PC-9 (cell line): ENCODE measurements around the gene SOS1. TPM values are rescaled to one million over a fixed set of nuclear protein-coding genes. Genes with fewer than 3 reads are reported as not detected.

Experiments
- BruUV-seq: library from RNA; stranded (reverse); fragments of 400-500 nt; replicated peaks from 2 replicates; lab custom pipeline; 2021; lab: Mats Ljungman, UMichigan
- CTCF ChIA-PET: fragments of 300-600 bp; sonication (Branson Sonifier 250); formaldehyde crosslinking; loops from one replicate; lab custom pipeline; 2022; ENCODE audit warnings: antibody characterized with exemption; lab: Charles Lee
- POLR2A ChIA-PET: fragments of 300-600 bp; sonication (Branson Sonifier 250); formaldehyde crosslinking; loops from one replicate; lab custom pipeline; 2022; ENCODE audit warnings: antibody characterized with exemption; ENCODE audit not compliant: unreplicated experiment; lab: Charles Lee
- DNase-seq, 2 experiments: peaks; one replicate each; pipeline versions ENCODE4 v3.0.0 to v3.0.0-alpha.2; 2015 to 2022; ENCODE audit warnings: mixed read lengths in 1 of 2
- H2AFZ ChIP-seq: fragments of 200-600 bp; sonication (generic); 2 replicates; pipeline ENCODE4 v1.8.1; 2017; ENCODE audit warnings: antibody characterized with exemption
- H3F3A ChIP-seq: fragments of 200-600 bp; sonication (generic); 2 replicates; pipeline ENCODE4 v1.8.1; 2017; ENCODE audit warnings: antibody characterized with exemption, mild to moderate bottlenecking, low read depth; ENCODE audit not compliant: insufficient read depth
- H3K27ac ChIP-seq: fragments of 200-600 bp; sonication (generic); 2 replicates; pipeline ENCODE4 v1.6.1; 2016; ENCODE audit warnings: mixed run types
- H3K27me3 ChIP-seq: fragments of 200-600 bp; sonication (generic); 2 replicates; pipeline ENCODE4 v1.6.1; 2016; ENCODE audit warnings: low read depth, mixed run types; ENCODE audit not compliant: insufficient read depth
- H3K36me3 ChIP-seq: fragments of 200-600 bp; sonication (generic); 2 replicates; pipeline ENCODE4 v1.6.1; 2016; ENCODE audit warnings: low read depth, mixed run types
- H3K4me1 ChIP-seq: fragments of 200-600 bp; sonication (generic); replicated peaks from 2 replicates; pipeline ENCODE4 v1.6.1; 2016; ENCODE audit warnings: mixed run types; ENCODE audit not compliant: insufficient read depth
- H3K4me2 ChIP-seq: fragments of 200-600 bp; sonication (generic); 2 replicates; pipeline ENCODE4 v1.6.1; 2017; ENCODE audit warnings: mixed run types
- H3K4me3 ChIP-seq: fragments of 200-600 bp; sonication (generic); 2 replicates; pipeline ENCODE4 v1.6.1; 2016; ENCODE audit warnings: mixed run types
- H3K79me2 ChIP-seq: fragments of 200-600 bp; sonication (generic); 2 replicates; pipeline ENCODE4 v1.6.1; 2017; ENCODE audit warnings: low read depth, mixed run types
- H3K9me2 ChIP-seq: fragments of 200-600 bp; sonication (generic); 2 replicates; pipeline ENCODE4 v1.8.1; 2017; ENCODE audit warnings: mild to moderate bottlenecking; ENCODE audit not compliant: insufficient read depth
- H3K9me3 ChIP-seq: fragments of 200-600 bp; sonication (generic); 2 replicates; pipeline ENCODE4 v1.8.1; 2016; ENCODE audit warnings: low read depth; ENCODE audit not compliant: insufficient read depth
- H4K20me1 ChIP-seq: fragments of 200-600 bp; sonication (generic); 2 replicates; pipeline ENCODE4 v1.8.1; 2017; ENCODE audit not compliant: insufficient read depth
- EZH2 ChIP-seq: fragments of 200-600 bp; sonication (generic); IDR thresholded peaks from 2 replicates; pipeline ENCODE4 v1.8.0; 2017; ENCODE audit warnings: antibody characterized with exemption, low read depth
- intact Hi-C: fragments of 100-400 bp; cut with micrococcal nuclease; formaldehyde crosslinking; loops from one replicate; pipeline ENCODE4 v1.10.0; 2022; ENCODE audit not compliant: unreplicated experiment
- total RNA-seq: library from RNA; stranded (reverse); gene quantifications from 2 replicates; pipeline ENCODE4 v1.2.3, GENCODE V29; 2021
- TF ChIP-seq, protein P1 (sequence below): fragments of 200-600 bp; sonication (generic); conservative IDR thresholded peaks from 2 replicates; pipeline ENCODE4 v1.6.1; 2017; ENCODE audit warnings: mixed run types, antibody characterized with exemption, mild to moderate bottlenecking, moderate library complexity

Gene SOS1
- total RNA-seq, 1 experiment from 2014 or later = 34.7 TPM

DNA sequence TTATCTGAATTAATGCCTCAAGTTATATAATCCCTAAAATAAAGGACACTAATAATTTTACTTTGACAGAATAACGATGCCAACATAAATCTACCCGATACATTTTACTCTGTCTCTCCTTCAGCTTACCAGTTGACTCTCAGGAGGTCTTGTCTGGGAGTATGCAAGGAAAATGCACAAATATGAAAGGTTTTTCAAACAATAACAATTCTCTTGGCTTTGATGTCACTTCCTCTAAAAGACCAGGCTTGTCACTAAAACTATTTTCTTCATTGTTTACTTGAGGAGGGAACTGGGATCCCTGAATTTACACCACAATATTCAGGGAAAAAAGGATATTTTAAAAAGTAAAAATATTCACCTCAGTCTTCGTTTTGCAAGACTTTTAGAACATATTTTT is 97.2 kb downstream of the SOS1 start:
- ChIA-PET POLR2A (interaction anchor here (0.7 kb wide), 1 partner anchor 856 kb away, joined by 9 read pairs; no protein-coding TSS in a partner anchor), CTCF (no interaction called here)
- H4K20me1 ChIP-seq = no peaks in the 10 kb centered on the region; the same call in 1 of the 2 replicates
- no TSS peak for BruUV-seq
- H3K4me1 ChIP-seq = no peaks in the 10 kb centered on the region
- H3K79me2 ChIP-seq = no peaks in the 10 kb centered on the region
- peaks cover 21% of the 10 kb centered on the region; the same call in 1 of the 2 replicates for H3K36me3 ChIP-seq
- H3F3A ChIP-seq = no peaks in the 10 kb centered on the region
- H3K9me2 ChIP-seq = no peaks in the 10 kb centered on the region
- TF ChIP-seq EZH2 = no peak
- TF ChIP-seq, protein P1, sequence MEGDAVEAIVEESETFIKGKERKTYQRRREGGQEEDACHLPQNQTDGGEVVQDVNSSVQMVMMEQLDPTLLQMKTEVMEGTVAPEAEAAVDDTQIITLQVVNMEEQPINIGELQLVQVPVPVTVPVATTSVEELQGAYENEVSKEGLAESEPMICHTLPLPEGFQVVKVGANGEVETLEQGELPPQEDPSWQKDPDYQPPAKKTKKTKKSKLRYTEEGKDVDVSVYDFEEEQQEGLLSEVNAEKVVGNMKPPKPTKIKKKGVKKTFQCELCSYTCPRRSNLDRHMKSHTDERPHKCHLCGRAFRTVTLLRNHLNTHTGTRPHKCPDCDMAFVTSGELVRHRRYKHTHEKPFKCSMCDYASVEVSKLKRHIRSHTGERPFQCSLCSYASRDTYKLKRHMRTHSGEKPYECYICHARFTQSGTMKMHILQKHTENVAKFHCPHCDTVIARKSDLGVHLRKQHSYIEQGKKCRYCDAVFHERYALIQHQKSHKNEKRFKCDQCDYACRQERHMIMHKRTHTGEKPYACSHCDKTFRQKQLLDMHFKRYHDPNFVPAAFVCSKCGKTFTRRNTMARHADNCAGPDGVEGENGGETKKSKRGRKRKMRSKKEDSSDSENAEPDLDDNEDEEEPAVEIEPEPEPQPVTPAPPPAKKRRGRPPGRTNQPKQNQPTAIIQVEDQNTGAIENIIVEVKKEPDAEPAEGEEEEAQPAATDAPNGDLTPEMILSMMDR = no peak
- no peak overlapping the region for H2AFZ ChIP-seq
- no peak overlapping the region for H3K4me2 ChIP-seq
- H3K27ac ChIP-seq = no peak overlapping the region
- H3K9me3 ChIP-seq = no peaks in the 10 kb centered on the region
- intact Hi-C loops = no loop called here
- no peak for DNase-seq
- no peak overlapping the region for H3K4me3 ChIP-seq
- no peaks in the 10 kb centered on the region for H3K27me3 ChIP-seq

DNA sequence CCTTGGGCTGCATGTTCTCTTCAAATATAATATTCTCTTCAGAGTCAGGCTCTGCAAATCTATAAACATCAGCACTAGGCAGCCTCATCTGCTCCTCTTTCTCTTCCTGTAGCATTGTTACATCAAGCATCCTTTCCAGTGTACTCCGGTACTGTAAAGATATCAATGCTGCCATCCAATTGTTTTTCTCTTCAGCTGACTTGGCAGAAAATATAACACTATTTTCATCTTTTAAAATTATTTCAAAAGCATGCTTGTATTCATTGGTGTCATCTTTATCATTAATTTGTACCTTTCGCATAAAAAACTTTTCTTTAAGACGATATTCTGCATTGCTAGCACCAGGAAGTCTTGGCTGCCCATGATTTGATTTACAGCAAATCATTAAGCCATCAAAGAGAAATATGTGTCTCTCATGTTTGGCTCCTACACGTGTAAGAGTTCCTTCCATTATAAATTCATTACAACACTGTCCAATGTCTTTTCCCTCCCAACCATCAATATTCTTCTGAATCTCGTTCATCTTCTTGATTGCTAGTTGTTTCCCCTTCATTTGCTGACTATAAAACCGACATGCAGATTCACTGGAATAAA is 98.1 kb downstream of the SOS1 start:
- CTCF ChIA-PET = no interaction called here
- H3K4me1 ChIP-seq = no peaks in the 10 kb centered on the region
- H3K4me2 ChIP-seq = no peak overlapping the region
- no peak for TF ChIP-seq EZH2
- TF ChIP-seq, protein P1 = no peak
- no peaks in the 10 kb centered on the region for H3K27me3 ChIP-seq
- no peak overlapping the region for H3K27ac ChIP-seq
- H3K36me3 ChIP-seq = peaks cover 21% of the 10 kb centered on the region; the same call in 1 of the 2 replicates
- no peaks in the 10 kb centered on the region for H3K9me3 ChIP-seq
- H4K20me1 ChIP-seq = no peaks in the 10 kb centered on the region; the same call in 1 of the 2 replicates
- intact Hi-C loops = no loop called here
- no peak overlapping the region for H3K4me3 ChIP-seq
- H2AFZ ChIP-seq = no peak overlapping the region
- H3K79me2 ChIP-seq = no peaks in the 10 kb centered on the region
- BruUV-seq = no TSS peak
- DNase-seq = no peak
- H3K9me2 ChIP-seq = no peaks in the 10 kb centered on the region
- no peaks in the 10 kb centered on the region for H3F3A ChIP-seq
- POLR2A ChIA-PET = no interaction called here

DNA sequence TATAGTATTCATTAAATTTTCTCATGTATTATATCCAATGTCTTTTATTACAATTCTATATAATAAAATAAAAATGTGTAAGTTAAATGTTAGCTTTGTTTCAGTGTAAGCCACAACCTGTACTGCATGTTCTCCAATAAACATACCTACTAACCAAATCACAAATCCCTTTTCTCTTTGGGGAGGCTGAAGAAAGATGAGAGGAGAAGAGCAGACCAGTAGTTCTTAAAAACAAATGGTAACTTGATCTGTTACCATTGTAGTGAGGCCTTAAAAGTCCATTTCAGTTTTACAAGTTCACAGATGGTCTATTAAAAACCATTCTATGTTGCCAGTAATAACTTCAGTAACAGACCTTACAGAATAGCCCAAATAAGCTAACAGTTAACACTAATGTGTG is 100.5 kb downstream of the SOS1 start:
- intact Hi-C loops = no loop called here
- DNase-seq = no peak
- Histone ChIP-seq H3K4me2 (no peak overlapping the region), H3K4me3 (no peak overlapping the region), H3K27me3 (no peaks in the 10 kb centered on the region), H3K27ac (no peak overlapping the region), H3F3A (no peaks in the 10 kb centered on the region), H3K79me2 (no peaks in the 10 kb centered on the region), H3K36me3 (peaks cover 21% of the 10 kb centered on the region), H3K4me1 (no peaks in the 10 kb centered on the region), H4K20me1 (no peaks in the 10 kb centered on the region; the same call in 1 of the 2 replicates), H3K9me3 (no peaks in the 10 kb centered on the region), H2AFZ (no peak overlapping the region), H3K9me2 (no peaks in the 10 kb centered on the region)
- POLR2A ChIA-PET = interaction anchor here (0.5 kb wide), 1 partner anchor 91 kb away, joined by 12 read pairs; no protein-coding TSS in a partner anchor
- no peak for TF ChIP-seq EZH2
- TF ChIP-seq, protein P1 = no peak
- CTCF ChIA-PET = interaction anchor here (0.6 kb wide), 1 partner anchor 272 kb away, joined by 5 read pairs; no protein-coding TSS in a partner anchor
- BruUV-seq = no TSS peak
